BJ (cell line): ENCODE measurements around the gene API5. TPM values are rescaled to one million over a fixed set of nuclear protein-coding genes. Genes with fewer than 3 reads are reported as not detected.

Experiments used
- CTCF ChIA-PET: fragments of 350-600 bp; formaldehyde crosslinking; extraction: SDS; loops from one replicate; lab custom pipeline; 2021; ENCODE audit warnings: antibody characterized with exemption, inconsistent platforms; lab: Yijun Ruan, JAX
- POLR2A ChIA-PET: fragments of 300-600 bp; sonication (Branson Sonifier 250); formaldehyde crosslinking; extraction: SDS; loops from one replicate; lab custom pipeline; 2021; ENCODE audit warnings: antibody characterized with exemption; lab: Charles Lee
- DNase-seq: peaks from one replicate; pipeline ENCODE4 v3.0.0-alpha.2; 2011; ENCODE audit warnings: low read depth
- H3K27me3 ChIP-seq: 2 replicates; pipeline ENCODE4 v1.6.0; 2011; ENCODE audit warnings: low read length; ENCODE audit not compliant: control insufficient read depth, insufficient read depth
- H3K36me3 ChIP-seq: 2 replicates; pipeline ENCODE4 v1.5.1; 2011; ENCODE audit warnings: low read length; ENCODE audit not compliant: control insufficient read depth, insufficient read depth
- H3K4me3 ChIP-seq: 2 replicates; pipeline ENCODE4 v1.5.1; 2011; ENCODE audit warnings: low read depth, mild to moderate bottlenecking, control low read depth, low read length
- CTCF ChIP-seq: IDR thresholded peaks from 2 replicates; pipeline ENCODE4 v1.5.1; 2011; ENCODE audit warnings: low read depth, mild to moderate bottlenecking, control low read depth, inconsistent platforms, low read length, moderate library complexity; ENCODE audit not compliant: insufficient read depth
- polyA plus RNA-seq: library from polyadenylated mRNA; depleted of rRNA; stranded (reverse); fragments of >200 nt; gene quantifications from 2 replicates; pipeline ENCODE4 v1.2.3, GENCODE V29; 2011; rRNA removed
- small RNA-seq: library from RNA; depleted of rRNA; stranded (forward); fragments of <200 nt; gene quantifications from one replicate; pipeline ENCODE3, GENCODE V24; 2012; ENCODE audit warnings: low replicate concordance, low read depth; ENCODE audit not compliant: insufficient read length

The API5 gene
- polyA plus RNA-seq, 1 experiment: 29.3 TPM

- Histone ChIP-seq H3K4me3 (no peak overlapping the region), H3K27me3 (no peaks in the 10 kb centered on the region), H3K36me3 (0 out of 2 replicates have a peak, but pooled peaks cover 4% of the 10 kb centered on the region)
- TF ChIP-seq CTCF: no peak
- DNase-seq: no peak
- ChIA-PET POLR2A (no interaction called here), CTCF (interaction anchor here (0.6 kb wide), 1 partner anchor 45 kb away, joined by 4 read pairs; no protein-coding TSS in a partner anchor)
Observed at GRCh38 chr11:43381802-43382201, 70.0 kb downstream of the API5 start.

- ChIA-PET POLR2A (no interaction called here), CTCF (interaction anchor here (0.7 to 0.9 kb wide), 2 partner anchors 22 to 24 kb away, joined by 3 to 5 read pairs; partner anchors contain the start of gene TTC17)
- H3K36me3 ChIP-seq: 0 out of 2 replicates have a peak, but pooled peaks cover 5% of the 10 kb centered on the region
- DNase-seq: no peak
- TF ChIP-seq CTCF: no peak
- no peak overlapping the region for H3K4me3 ChIP-seq
- no peaks in the 10 kb centered on the region for H3K27me3 ChIP-seq
Observed at GRCh38 chr11:43382614-43383013, 70.8 kb downstream of the API5 start.

GRCh38 chr11:43384393-43384792 is 72.6 kb downstream of the API5 start:
- no peak for DNase-seq
- CTCF ChIA-PET: no interaction called here
- Histone ChIP-seq H3K36me3 (0 out of 2 replicates have a peak, but pooled peaks cover 5% of the 10 kb centered on the region), H3K27me3 (no peaks in the 10 kb centered on the region), H3K4me3 (no peak overlapping the region)
- POLR2A ChIA-PET: no interaction called here
- no peak for TF ChIP-seq CTCF

GRCh38 chr11:43392713-43393112 is 80.9 kb downstream of the API5 start:
- TF ChIP-seq CTCF: no peak
- CTCF ChIA-PET: interaction anchor here (1.1 kb wide), 1 partner anchor 23 kb away, joined by 4 read pairs; no protein-coding TSS in a partner anchor
- Histone ChIP-seq H3K36me3 (peaks cover 12% of the 10 kb centered on the region), H3K4me3 (no peak overlapping the region), H3K27me3 (no peaks in the 10 kb centered on the region)
- POLR2A ChIA-PET: no interaction called here
- no peak for DNase-seq

- ChIA-PET POLR2A (no interaction called here), CTCF (interaction anchor here (1.1 kb wide), 1 partner anchor 22 kb away, joined by 4 read pairs; no protein-coding TSS in a partner anchor)
- no peak for DNase-seq
- no peak for TF ChIP-seq CTCF
- H3K27me3 ChIP-seq: no peaks in the 10 kb centered on the region
- H3K36me3 ChIP-seq: peaks cover 14% of the 10 kb centered on the region
- no peak overlapping the region for H3K4me3 ChIP-seq
Observed at GRCh38 chr11:43393765-43394355, 82.1 kb downstream of the API5 start.

Small RNAs within 50 kb of the gene (small RNA-seq; reads per million reads assigned to genes)
- gene RF00019: not detected

Other genes starting within 250 kb of the API5 start
- 86.5 and 104 TPM in 2 replicates for gene TTC17, start 46.9 kb downstream of the API5 start, polyA plus RNA-seq